Measurements from ENCODE around the gene SLBP.

SLBP gene

DNA sequence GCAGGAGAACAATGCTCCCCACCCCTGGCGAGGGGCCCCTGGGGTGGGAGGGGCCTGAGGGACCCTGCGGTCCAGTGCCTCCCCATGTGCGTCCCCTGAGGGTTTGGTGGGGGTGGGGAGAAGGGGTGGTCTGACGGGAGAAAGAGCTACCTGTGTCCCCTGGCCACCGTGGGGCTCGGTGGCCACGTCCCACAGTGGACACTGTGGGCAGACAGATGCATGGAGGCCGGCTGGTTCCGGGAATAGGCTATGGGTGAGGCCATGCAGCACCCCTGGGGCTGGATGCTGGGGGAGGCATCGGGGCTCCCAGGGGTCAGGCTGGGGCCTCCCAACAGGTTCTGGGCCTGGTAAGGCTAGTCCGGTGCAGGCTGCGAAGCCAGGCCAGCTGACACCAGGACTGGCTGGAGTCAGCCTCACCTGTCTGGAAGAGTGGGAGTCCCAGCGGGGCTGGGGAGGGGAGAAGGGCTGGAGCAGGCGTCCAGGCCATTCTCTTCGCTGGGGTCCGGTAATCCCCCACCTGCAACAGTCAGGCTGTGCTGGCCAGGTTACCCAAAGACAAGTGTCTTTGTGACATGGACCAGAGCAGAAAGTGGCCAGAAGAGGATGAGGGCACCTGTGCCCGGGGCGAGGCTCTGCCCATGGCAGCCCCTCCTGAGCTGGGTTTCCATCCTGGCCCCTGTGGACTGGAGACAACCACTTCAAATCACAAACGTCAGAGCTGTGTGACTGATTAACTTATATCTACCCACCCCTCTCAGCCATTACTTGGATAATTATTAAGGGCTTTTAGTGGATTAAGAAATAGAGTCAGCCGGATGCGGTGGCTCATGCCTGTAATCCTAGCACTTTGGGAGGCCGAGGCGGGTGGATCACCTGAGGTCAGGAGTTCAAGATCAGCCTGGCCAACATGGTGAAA, 26.6 kb downstream of the SLBP start:
- ChIA-PET CTCF (interaction anchor here (1.2 kb wide), 1 partner anchor 8 kb away, joined by 5 read pairs; no protein-coding TSS in a partner anchor), POLR2A (interaction anchor here (1.6 kb wide), 1 partner anchor 27 kb away, joined by 5 read pairs; the partner anchor contains the start of gene SLBP)
- TF ChIP-seq SP1 (IDR thresholded peaks at IDR 0.05) (no peak), HDGF (IDR thresholded peaks at IDR 0.05; ENCODE audit: borderline replicate concordance) (no peak), FOXA1 (IDR thresholded peaks at IDR 0.05) (no peak), ELF4 (IDR thresholded peaks at IDR 0.05) (no peak), BHLHE40 (IDR thresholded peaks at IDR 0.05; ENCODE audit: borderline replicate concordance) (no peak), LEF1 (IDR thresholded peaks at IDR 0.05; ENCODE audit: borderline replicate concordance) (no peak), CTBP1 (IDR thresholded peaks at IDR 0.05; ENCODE audit: borderline replicate concordance) (no peak), ZNF384 (IDR thresholded peaks at IDR 0.05) (no peak), SUZ12 (IDR thresholded peaks at IDR 0.05) (no peak), ARNT (IDR thresholded peaks at IDR 0.05) (no peak), FOXK2 (IDR thresholded peaks at IDR 0.05) (no peak), L3MBTL2 (conservative IDR thresholded peaks at IDR 0.05) (no peak), TARDBP (IDR thresholded peaks at IDR 0.05) (no peak), NFRKB (IDR thresholded peaks at IDR 0.05) (no peak), FOXM1 (IDR thresholded peaks at IDR 0.05; ENCODE audit: borderline replicate concordance) (no peak)
- TF ChIP-seq, protein P1, sequence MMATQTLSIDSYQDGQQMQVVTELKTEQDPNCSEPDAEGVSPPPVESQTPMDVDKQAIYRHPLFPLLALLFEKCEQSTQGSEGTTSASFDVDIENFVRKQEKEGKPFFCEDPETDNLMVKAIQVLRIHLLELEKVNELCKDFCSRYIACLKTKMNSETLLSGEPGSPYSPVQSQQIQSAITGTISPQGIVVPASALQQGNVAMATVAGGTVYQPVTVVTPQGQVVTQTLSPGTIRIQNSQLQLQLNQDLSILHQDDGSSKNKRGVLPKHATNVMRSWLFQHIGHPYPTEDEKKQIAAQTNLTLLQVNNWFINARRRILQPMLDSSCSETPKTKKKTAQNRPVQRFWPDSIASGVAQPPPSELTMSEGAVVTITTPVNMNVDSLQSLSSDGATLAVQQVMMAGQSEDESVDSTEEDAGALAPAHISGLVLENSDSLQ (IDR thresholded peaks at IDR 0.05) = no peak
- no peak for DNase-seq (ENCODE audit: extremely low spot score)

DNA sequence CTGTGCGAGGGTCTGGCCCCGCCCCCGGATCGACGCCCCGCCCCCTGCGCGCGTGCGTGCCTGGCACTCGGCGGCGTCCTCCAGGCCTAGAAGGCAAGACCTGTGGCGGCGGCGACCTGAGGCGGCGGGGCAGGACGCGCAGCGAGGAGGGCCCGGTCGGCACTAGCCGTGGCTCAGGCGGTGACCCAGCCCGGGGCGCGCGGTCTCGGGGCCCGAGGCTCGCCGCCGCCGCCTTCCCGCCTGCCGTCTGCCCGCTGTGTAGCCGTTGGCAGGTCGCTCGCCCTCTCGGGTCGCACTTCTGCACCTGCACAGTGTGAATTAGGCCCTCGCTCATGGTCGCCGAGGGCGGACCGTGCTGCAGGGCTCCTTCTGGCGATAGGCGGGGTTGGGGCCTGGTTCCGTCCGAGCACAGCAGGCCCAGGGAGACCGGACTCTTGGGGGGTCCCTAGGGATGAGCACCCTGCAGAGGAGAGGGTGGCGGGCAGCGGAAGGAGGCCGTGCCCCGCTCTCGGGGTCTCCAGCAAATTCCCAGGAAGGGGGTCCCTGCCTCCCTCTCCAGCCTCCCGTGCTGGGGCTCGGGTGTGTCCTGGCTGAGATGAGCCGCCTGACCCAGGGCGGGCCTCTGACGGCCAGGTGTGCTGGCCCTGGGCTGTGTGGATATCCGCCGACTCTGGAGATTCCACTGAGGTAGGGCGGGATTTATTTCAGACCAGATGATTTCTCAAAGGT, 27.4 kb downstream of the SLBP start:
- TF ChIP-seq ARNT (IDR thresholded peaks at IDR 0.05) (no peak), BHLHE40 (IDR thresholded peaks at IDR 0.05; ENCODE audit: borderline replicate concordance) (no peak), SP1 (IDR thresholded peaks at IDR 0.05) (no peak), LEF1 (IDR thresholded peaks at IDR 0.05; ENCODE audit: borderline replicate concordance) (no peak), FOXA1 (IDR thresholded peaks at IDR 0.05) (no peak), L3MBTL2 (conservative IDR thresholded peaks at IDR 0.05) (no peak), TARDBP (IDR thresholded peaks at IDR 0.05) (no peak), FOXK2 (IDR thresholded peaks at IDR 0.05) (no peak), ELF4 (IDR thresholded peaks at IDR 0.05) (no peak), SUZ12 (IDR thresholded peaks at IDR 0.05) (no peak), ZNF384 (IDR thresholded peaks at IDR 0.05) (no peak), HDGF (IDR thresholded peaks at IDR 0.05; ENCODE audit: borderline replicate concordance) (no peak), FOXM1 (IDR thresholded peaks at IDR 0.05; ENCODE audit: borderline replicate concordance) (no peak), NFRKB (IDR thresholded peaks at IDR 0.05) (no peak), CTBP1 (IDR thresholded peaks at IDR 0.05; ENCODE audit: borderline replicate concordance) (no peak)
- TF ChIP-seq, protein P1 (IDR thresholded peaks at IDR 0.05) = no peak
- peak; percentile 98 for DNase-seq (ENCODE audit: extremely low spot score)
- ChIA-PET POLR2A (interaction anchor here (0.6 to 1.5 kb wide), 3 partner anchors 8 to 36 kb away, joined by 3 to 5 read pairs (median 3); no protein-coding TSS in a partner anchor), CTCF (interaction anchor here (1.2 kb wide), 1 partner anchor 9 kb away, joined by 5 read pairs; no protein-coding TSS in a partner anchor)

DNA sequence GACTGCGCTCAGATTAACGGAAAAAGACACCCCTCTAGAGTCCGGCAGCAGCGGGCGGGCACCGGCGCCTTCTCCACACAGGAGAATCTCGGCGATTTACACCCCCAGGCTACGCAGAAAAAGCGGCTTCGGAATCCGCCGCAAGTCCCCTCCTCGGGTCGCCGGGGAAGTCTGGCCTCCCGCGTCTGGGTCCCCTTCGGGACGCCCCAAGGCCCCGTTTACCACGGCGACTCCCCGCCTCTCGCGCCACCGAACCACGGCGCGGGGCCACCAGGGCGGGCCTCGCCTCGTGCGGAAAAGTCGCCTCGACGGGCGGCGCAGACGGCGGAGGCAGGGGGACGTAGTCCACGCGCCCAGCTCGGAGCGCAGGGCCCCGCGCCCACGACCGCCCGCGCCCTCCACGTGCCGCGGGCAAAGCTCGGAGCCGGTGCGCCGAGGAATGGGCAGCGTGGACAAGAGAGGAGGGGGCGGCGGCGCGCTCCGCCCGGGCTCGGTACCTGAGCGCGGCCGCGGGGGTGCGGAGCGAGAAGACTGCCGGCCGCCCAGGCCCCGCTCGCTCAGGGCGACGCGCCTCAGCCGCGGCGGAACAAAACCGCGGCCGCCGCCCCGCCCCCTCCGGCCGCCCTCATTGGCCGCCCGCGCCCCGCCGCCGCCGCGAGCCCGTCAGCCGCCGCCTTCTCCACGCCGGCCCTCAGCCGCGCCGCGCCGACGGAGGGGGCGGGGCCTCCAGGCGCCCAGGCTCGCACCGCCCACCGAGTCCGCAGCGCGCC, 28.2 kb downstream of the SLBP start, which contains the start of gene FAM53A:
TSS of gene FAM53A (minus strand) at position 578 of the 770 bp plus-strand sequence. CDS start 15,572 bp downstream, outside the sequence.
- TF ChIP-seq L3MBTL2 (conservative IDR thresholded peaks at IDR 0.05) (peak; percentile 90), ELF4 (IDR thresholded peaks at IDR 0.05) (no peak), HDGF (IDR thresholded peaks at IDR 0.05; ENCODE audit: borderline replicate concordance) (no peak), NFRKB (IDR thresholded peaks at IDR 0.05) (no peak)
- ChIA-PET CTCF (interaction anchor here (0.7 kb wide), 1 partner anchor 34 kb away, joined by 3 read pairs; no protein-coding TSS in a partner anchor), POLR2A (interaction anchor here (0.6 to 1.5 kb wide), 3 partner anchors 9 to 36 kb away, joined by 3 to 5 read pairs (median 3); no protein-coding TSS in a partner anchor)
- no peak for DNase-seq (ENCODE audit: extremely low spot score)

DNA sequence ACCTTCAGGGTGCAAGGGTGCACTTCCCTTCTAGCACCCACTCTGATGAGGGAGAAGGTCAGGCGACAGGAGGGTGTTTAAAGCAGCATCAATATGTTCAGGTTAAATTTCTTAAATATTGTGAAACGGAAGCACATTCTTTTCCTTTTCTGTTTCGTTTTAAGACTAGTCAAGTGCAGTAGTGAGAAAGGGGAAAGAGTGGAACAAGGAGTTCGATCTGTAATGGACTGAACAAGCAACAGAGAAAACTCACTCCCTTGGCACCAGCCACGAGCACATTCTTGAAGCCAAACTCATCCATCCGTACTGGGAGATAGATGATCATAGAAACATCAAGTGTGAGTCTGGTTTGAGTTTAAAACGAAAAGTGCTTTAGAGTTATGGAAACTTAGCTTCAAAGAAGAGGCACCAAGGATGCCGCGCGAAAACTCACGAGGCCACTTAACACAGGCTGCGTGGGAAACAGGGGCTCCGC, 28.8 kb downstream of the SLBP start:
- ChIA-PET CTCF (interaction anchor here (1.7 kb wide), 1 partner anchor 10 kb away, joined by 7 read pairs; no protein-coding TSS in a partner anchor), POLR2A (interaction anchor here (1.0 to 1.5 kb wide), 2 partner anchors 13 to 37 kb away, joined by 3 to 5 read pairs; no protein-coding TSS in a partner anchor)
- TF ChIP-seq TARDBP (IDR thresholded peaks at IDR 0.05) (no peak), L3MBTL2 (conservative IDR thresholded peaks at IDR 0.05) (no peak), FOXM1 (IDR thresholded peaks at IDR 0.05; ENCODE audit: borderline replicate concordance) (no peak), FOXK2 (IDR thresholded peaks at IDR 0.05) (no peak), ELF4 (IDR thresholded peaks at IDR 0.05) (no peak), CTBP1 (IDR thresholded peaks at IDR 0.05; ENCODE audit: borderline replicate concordance) (no peak), HDGF (IDR thresholded peaks at IDR 0.05; ENCODE audit: borderline replicate concordance) (no peak), LEF1 (IDR thresholded peaks at IDR 0.05; ENCODE audit: borderline replicate concordance) (no peak), SP1 (IDR thresholded peaks at IDR 0.05) (no peak)
- TF ChIP-seq, protein P1 (IDR thresholded peaks at IDR 0.05) = no peak
- DNase-seq (ENCODE audit: extremely low spot score) = no peak
